Mesothelial cell of epicardium (in vitro differentiated cells): ENCODE measurements around the gene UBTF. TPM values are rescaled to one million over a fixed set of nuclear protein-coding genes. Genes with fewer than 3 reads are reported as not detected.

Experiments used
- DNase-seq, 2 experiments: peaks; one replicate each; pipeline ENCODE4 v3.0.0; 2021; ENCODE audit warnings: low spot score in 2 of 2; ENCODE audit not compliant: unreplicated experiment in 2 of 2
- H3K27ac Mint-ChIP-seq: 2 replicates; pipeline ENCODE4 v1.8.0; 2021; ENCODE audit warnings: mixed read lengths
- H3K27me3 Mint-ChIP-seq: 2 replicates; pipeline ENCODE4 v1.8.0; 2021; ENCODE audit warnings: low read depth, mixed read lengths
- H3K36me3 Mint-ChIP-seq: 2 replicates; pipeline ENCODE4 v1.8.0; 2021; ENCODE audit warnings: mixed read lengths
- H3K4me1 Mint-ChIP-seq: 2 replicates; pipeline ENCODE4 v1.8.0; 2021; ENCODE audit warnings: mixed read lengths
- H3K4me3 Mint-ChIP-seq: 2 replicates; pipeline ENCODE4 v1.8.0; 2021; ENCODE audit warnings: mild to moderate bottlenecking, moderate library complexity, mixed read lengths
- H3K9me3 Mint-ChIP-seq: 2 replicates; pipeline ENCODE4 v1.8.0; 2021; ENCODE audit warnings: mixed read lengths
- CTCF ChIP-seq: fragments of 200-600 bp; sonication (generic); IDR thresholded peaks from one replicate; pipeline ENCODE4 v1.5.0; 2021; ENCODE audit warnings: antibody characterized with exemption; ENCODE audit not compliant: unreplicated experiment
- total RNA-seq: library from RNA; stranded (reverse); gene quantifications from 3 replicates; pipeline ENCODE4 v1.2.1, GENCODE V29; 2021

The UBTF gene
- total RNA-seq, 1 donor from 2014 or later: 119 TPM

DNA sequence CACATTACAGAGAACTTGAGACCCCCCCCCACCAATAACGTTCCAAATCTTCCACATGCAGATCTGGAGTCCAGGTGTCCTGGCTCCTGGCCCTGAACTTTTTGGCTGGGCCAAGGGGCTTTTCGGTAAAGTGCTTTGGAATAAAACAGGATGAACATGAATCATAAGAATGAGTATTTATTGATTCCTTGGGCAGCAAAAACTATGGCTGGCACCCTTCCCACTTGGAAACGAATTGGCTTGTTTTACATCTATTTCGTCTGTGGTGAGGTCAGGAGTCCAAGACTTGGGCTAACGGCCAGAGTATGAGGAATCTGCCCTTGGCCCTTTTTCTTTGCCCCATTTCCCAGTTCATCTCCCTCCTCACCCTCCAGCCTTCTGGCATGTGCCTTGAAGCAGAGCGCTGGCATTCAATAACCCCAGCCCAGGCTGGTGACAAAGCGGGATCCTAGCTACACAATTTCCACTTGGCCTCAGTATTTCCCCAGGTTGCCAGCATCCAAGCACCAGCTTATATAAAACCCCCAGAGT lies 4.1 kb upstream of the UBTF start:
- Mint-ChIP-seq H3K4me1 (peaks cover 18% of the 10 kb centered on the region), H3K36me3 (no peaks in the 10 kb centered on the region), H3K27ac (no peak overlapping the region), H3K27me3 (no peaks in the 10 kb centered on the region), H3K4me3 (no peak overlapping the region), H3K9me3 (no peaks in the 10 kb centered on the region)
- no peak for DNase-seq
- no peak for TF ChIP-seq CTCF

DNA sequence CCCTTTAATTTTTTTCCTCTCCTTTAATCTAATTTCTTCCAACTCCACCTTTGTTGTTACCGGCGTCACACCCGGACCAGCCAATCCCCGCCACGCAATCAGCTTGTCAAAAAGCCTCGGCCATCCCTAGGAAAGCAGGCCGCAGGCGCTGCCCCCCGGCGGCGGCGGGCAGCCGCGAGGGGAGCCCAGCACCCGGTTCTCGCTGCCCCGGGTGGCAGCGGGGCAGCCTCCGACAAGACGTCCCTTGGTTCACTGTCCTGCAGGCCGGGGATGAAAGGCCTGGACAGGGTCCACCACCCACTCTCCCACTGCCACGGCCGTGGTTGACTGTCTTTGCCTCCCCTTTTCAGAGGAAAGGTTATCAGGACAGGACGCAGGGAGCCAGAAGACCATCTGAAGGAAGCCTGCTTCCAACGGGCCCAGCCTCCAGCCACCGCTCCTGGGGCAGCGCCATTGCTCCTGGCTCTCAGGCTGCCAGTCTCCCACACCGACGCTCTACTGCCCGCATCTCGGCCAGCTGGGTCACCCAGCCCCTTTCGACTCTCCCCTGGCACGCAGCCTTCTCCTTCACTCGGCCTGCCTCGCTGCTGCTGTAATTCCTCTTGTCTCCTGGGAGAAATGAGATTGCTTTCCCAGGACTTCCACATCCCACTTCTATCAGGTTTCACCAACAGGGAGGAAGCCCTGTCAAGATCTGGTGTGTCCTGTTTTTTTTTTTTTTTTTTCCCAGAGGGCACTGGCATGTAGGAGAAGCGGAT lies 2.8 kb upstream of the UBTF start:
- DNase-seq: peak in 1 of 2 experiments; percentile 44
- Mint-ChIP-seq H3K9me3 (no peaks in the 10 kb centered on the region), H3K36me3 (no peaks in the 10 kb centered on the region), H3K27ac (peak overlapping the region; percentile 95), H3K4me1 (peaks cover 23% of the 10 kb centered on the region), H3K27me3 (no peaks in the 10 kb centered on the region), H3K4me3 (peak overlapping the region; percentile 93)
- TF ChIP-seq CTCF: no peak

GRCh38 chr17:44221862-44222111 lies 2.3 kb upstream of the UBTF start:
- peak in 1 of 2 experiments; percentile 57 for DNase-seq
- H3K4me1 Mint-ChIP-seq: peaks cover 27% of the 10 kb centered on the region

GRCh38 chr17:44221084-44221861 lies 1.8 kb upstream of the UBTF start:
- Mint-ChIP-seq H3K36me3 (peaks cover 2% of the 10 kb centered on the region), H3K27ac (peak overlapping the region; percentile 95), H3K27me3 (no peaks in the 10 kb centered on the region), H3K4me3 (peak overlapping the region; percentile 93), H3K4me1 (peaks cover 28% of the 10 kb centered on the region), H3K9me3 (no peaks in the 10 kb centered on the region)
- peak; percentile 70 to 83 for DNase-seq
- no peak for TF ChIP-seq CTCF

More at GRCh38 chr17:44221862-44222111, 2.3 kb upstream of the UBTF start:
- no peaks in the 10 kb centered on the region for H3K27me3 Mint-ChIP-seq
- no peaks in the 10 kb centered on the region for H3K9me3 Mint-ChIP-seq
- no peak for TF ChIP-seq CTCF
- peak overlapping the region; percentile 95 for H3K27ac Mint-ChIP-seq
- no peaks in the 10 kb centered on the region for H3K36me3 Mint-ChIP-seq
- peak overlapping the region; percentile 93 for H3K4me3 Mint-ChIP-seq

- H3K4me3 Mint-ChIP-seq: peak overlapping the region; percentile 94
- H3K27me3 Mint-ChIP-seq: no peaks in the 10 kb centered on the region
- peak in 1 of 2 experiments; percentile 69 for DNase-seq
- TF ChIP-seq CTCF: no peak
- H3K9me3 Mint-ChIP-seq: no peaks in the 10 kb centered on the region
- peak overlapping the region; percentile 98 for H3K27ac Mint-ChIP-seq
- H3K4me1 Mint-ChIP-seq: peaks cover 28% of the 10 kb centered on the region
- peaks cover 6% of the 10 kb centered on the region for H3K36me3 Mint-ChIP-seq
Observed at GRCh38 chr17:44220213-44221083, 973 bp upstream of the UBTF start.
